Skin of body (tissue), 2 donors: Measurements from ENCODE around the gene DNAJC15. TPM values are rescaled to one million over a fixed set of nuclear protein-coding genes. Genes with fewer than 3 reads are reported as not detected.

Experiments used
- DNase-seq: peaks from one replicate; lab custom pipeline; 2025; lab: John Stamatoyannopoulos, UW
- total RNA-seq: library from RNA; depleted of rRNA; stranded (reverse); fragments of >200 nt; gene quantifications from one replicate; pipeline ENCODE4 v1.2.3, GENCODE V29; 2014

DNAJC15 gene
- total RNA-seq, 1 donor from 2014 or later = 9.6 TPM

GRCh38 chr13:43153436-43154090, 130.2 kb downstream of the DNAJC15 start:
- DNase-seq = no peak

DNA sequence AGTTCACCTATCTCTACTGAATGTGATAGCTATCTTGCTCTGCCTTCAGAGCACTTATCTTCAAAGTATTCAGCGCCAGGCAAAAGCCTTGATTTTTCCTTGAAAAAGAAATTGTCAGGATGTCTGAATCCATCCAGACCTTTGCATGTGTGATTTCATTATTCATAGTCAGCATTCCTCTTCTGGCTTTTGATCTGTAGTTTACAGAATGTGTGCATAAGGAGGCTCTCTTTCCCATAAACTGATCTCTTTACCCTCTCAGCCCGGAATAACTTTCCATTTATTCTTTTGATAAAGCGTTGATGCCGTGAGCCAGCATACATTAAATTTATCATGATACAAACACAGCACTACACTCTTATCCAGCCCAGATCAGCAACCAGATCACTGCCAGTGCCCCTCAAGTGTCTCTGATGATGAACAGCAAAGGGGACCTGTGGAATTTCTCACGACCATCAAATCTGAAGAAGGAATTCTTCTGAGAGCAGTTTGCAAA, 130.8 kb downstream of the DNAJC15 start:
- DNase-seq = no peak

GRCh38 chr13:43154839-43155238, 131.5 kb downstream of the DNAJC15 start:
- no peak for DNase-seq

DNA sequence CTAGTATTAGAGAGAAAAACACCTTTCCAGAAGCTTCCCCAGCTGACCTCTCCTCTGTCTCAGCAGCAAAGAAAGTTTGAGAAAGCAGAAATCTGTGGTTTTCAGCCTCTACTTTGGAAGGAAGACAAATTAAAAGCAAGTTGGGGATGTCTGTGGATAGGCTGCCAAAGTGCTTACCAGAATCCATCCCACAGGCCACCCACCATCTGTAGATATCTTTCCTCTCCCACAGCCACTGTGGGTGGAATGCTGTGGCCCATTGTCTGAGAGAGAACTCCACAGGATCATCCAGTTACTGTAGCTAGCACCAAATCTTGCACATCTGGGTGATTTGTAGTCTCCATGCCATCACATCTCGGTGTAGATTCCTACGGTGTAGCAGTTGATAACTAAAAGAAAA, 133.5 kb downstream of the DNAJC15 start:
- DNase-seq = no peak

GRCh38 chr13:43157796-43158195, 134.4 kb downstream of the DNAJC15 start:
- no peak for DNase-seq

- no peak for DNase-seq
Measured at GRCh38 chr13:43158516-43158915, 135.1 kb downstream of the DNAJC15 start.

DNA sequence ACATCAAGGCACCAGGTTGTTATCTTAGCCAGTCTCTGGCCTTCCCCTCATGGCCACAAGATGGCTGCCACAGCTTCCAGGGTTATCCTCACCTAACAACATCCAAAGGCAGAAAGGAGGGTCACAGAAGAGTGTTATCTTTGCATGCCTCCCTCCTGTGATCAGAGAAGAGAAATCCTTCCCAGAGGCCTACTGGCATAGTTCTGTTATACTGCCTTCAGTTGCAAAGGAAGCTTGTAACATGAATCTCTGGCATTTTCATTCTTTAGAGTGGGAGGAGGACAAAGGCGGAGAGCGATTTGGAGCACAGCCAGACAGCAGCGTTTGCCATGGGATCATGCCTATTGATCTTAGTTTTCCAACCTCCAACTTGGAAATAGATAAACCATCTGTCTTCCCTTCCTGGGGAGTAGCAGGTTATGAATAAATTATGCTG, 135.7 kb downstream of the DNAJC15 start:
- peak; percentile 4 for DNase-seq

Other genes starting within 250 kb of the DNAJC15 start
- gene FAM216B, start 242.0 kb upstream of the DNAJC15 start, total RNA-seq = not detected
- gene EPSTI1, start 31.3 kb upstream of the DNAJC15 start, total RNA-seq = 3.3 TPM